ENCODE data around the gene DNM3.
A peak's percentile ranks its signal among the peaks of the same experiment; 100 is the strongest.
"Not testable (repeated sequence)": the region's sequence is repeated elsewhere in the genome, so short reads cannot be mapped to it uniquely, and the experiment has no call there.

DNM3 gene
- total RNA-seq, result 0.65 to 18.0 (median 5.2) reads per million in 18 experiments

DNA sequence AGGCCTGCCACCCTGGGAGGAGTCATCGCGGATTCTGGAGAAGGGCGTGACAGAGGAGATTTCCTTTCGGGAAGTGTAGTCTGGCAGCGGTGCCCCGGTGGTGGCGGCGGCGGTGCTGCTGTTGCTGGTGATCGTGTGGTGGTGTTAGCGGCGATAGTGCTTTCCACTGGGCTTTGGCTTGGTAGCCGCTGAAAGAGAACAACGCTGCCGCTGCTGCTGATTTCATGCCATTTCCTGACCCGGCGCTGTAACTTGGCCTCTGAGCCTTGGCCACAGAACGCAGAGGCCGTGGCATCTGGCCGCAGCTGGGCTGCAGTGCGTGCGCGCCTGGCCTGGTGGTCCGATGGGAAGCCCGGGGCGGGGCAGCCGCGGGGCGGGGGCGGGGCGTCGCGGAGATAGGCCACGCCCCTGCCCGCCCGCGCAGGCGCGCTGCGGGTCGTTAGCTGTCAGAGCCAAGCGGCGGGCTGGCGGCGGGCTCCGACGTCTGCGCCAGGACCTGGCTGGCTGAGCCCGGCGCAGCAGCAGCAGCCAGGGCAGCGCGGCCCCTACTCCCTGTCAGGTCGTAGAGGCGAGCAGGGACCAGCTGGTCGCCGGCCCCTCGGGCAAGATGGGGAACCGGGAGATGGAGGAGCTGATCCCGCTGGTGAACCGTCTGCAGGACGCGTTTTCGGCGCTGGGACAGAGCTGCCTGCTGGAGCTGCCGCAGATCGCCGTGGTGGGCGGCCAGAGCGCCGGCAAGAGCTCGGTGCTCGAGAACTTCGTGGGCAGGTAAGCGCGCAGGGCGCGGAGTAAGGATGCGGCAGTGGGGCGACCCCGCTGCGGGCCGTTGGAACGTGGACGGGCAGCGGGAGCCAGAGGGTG is at the start of gene DNM3:
TSS of gene DNM3 (plus strand) at position 449 of the 861 bp plus-strand sequence. CDS start at position 608, 159 bp downstream.
- peak; percentile 74 to 87 for DNase-seq

DNA sequence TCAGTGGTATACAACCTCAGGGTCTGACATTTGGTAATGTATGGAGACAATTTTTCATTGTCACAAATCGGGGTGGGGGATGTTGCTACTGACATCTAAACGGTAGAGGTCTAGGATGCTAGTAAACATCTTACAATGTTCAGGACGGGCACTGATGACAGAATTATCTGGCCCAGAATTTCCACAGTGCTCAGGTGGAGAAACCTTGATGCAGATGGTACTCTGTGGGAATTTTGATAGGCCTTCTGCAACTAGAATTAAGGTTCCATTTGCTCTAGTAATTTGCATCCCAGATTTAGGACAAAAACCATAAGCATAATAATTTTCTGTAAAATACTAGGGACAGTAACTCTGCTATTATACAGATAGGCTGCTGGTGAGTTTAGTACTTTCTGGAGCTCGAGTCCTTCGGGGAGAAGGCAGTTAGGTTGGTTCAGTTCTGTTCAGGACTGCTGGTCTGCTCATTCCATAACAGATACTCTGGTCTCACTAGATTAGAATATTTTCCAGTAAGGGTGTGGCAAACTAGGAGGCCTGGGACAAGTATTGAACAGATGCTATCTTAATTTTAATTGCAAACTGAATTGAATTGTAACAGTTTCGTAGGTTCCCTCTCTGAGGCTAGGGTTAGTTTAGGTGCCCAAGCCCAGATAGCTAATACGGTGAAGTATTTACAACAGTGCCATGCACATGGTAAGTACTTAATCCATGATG is 48.5 kb upstream of the DNM3 start:
- no peak for DNase-seq

DNA sequence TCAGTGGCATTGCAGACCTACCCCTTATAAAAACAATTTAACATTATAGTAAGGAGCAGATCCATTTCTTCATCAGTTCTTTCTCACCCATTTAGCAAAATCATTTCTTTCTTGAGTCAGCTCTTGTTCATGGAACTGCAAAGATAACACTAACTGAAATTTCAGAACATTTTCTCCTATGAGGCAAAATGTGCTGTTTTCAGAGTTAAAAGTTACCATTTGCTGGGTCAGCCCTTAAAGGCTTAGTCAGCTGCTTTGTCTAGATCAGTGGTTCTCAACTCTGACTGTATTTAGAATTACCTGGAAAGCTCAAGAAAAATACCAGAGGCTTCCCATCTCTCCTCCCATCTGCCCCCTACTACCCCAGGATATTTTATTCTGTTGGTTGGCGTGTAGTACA is 47.7 kb upstream of the DNM3 start:
- no peak for DNase-seq

DNA sequence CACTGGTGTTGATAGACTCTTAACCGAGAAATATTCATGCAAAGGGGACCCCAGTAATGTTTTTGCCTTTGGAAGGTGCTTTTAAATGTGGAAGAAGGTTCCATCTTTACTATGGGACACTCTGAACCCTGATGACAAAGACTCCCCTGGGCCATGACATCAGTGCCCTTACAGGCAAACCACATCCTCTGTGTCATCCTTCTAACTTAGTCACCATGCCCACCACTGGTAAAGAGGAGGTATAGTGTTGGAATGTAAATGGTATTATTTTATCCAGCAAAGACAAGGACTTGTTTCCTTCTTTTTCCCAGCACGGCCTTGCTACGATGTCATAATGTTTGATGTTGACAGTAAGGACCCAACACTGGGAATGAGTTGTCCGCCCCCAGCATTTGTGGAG is 47.2 kb upstream of the DNM3 start:
- peak in 1 of 2 donors; percentile 49 for DNase-seq

DNA sequence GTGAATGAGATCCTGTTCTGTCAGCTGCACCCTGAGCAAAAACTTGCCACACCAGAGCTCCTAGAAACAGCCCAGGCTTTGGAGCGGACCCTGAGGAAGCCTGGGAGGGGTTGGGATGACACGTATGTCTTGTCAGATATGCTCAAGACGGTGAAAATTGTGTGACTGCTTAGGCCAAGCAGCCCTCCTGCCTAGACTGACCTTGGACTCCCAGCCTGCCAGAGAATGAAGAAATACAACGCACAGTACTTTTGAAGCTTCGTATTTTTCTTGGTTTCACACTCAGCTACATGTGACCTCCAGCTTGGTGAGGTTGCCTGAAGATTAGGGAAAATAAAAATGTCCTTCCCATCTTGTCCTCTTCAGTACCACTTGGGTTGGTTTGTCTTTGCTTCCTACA is 44.7 kb upstream of the DNM3 start:
- no peak for DNase-seq

DNA sequence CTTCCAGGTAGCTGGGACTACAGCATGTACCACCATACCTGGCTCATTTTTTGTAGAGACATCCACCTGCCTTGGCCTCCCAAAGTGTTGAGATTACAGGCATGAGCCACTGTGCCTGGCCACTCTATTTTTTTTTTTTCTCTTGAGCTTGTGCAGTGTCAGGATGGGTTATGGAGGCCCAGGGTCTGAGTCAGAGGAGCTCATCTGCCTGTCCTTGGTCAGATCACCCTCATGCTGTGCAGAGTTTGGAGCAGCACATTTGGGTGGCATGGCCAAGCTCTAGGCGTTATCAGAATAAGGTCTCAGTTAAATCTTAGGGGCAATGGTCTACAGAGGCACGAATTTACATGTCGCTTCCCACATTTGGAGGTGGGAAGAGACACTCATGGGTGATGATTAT is 43.0 kb upstream of the DNM3 start:
- DNase-seq, result no peak

DNA sequence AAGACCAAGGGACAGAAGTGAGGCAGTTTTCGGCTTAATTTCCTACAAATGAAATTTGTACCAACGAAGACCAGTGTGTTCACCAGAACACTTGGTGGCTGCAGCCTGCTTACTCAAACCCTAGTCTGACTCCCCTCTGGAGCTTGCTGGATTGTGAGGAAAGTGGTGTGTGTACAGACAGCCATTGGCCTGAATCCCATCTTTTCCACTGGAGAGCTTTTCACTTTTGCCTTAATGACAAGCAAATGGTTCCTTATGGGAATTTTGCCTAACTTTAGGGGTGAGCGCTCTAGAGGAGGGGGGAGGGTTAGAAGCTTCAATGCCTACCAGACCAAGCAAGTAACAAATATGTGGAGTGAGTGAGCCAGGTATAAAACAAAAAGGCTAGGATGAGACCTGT is 42.5 kb upstream of the DNM3 start:
- no peak for DNase-seq

DNA sequence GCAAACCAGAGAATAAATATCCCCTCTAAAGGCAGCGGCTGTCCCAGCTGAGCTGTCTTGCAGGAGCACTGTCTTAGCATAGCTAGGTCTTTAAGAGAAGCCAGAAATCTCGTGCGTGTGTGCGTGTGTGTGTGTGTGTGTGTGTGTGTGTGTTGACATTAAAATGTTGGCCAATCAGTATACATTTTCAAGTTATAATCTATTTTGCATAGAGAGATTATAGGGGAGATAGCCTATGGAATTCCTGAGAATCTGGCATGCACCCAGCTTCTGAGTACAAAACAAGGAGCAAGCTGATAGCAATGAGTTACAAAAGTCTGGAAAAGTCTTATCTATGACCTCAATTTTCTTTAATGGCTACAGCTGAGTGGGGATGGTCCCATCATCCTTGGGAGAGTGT is 42.1 kb upstream of the DNM3 start:
- no peak for DNase-seq

DNA sequence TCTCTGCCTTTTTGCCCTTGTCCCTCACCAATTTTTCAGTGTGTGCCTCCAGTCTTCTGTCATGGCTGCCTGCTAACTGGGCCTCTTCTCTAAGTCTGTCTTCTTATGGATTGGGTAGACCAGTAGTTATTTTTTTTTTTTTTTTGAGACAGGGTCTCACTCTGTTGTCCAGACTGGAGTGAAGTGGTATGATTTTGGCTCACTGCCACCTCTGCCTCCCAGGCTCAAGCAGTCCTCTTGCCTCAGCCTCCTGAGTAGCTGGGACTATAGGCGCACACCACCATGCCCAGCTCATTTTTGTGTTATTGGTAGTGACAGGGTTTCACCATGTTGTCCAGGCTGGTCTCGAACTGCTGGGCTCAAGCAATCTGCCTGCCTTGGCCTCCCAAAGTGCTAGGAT is 41.6 kb upstream of the DNM3 start:
- not testable (repeated sequence) for DNase-seq

DNA sequence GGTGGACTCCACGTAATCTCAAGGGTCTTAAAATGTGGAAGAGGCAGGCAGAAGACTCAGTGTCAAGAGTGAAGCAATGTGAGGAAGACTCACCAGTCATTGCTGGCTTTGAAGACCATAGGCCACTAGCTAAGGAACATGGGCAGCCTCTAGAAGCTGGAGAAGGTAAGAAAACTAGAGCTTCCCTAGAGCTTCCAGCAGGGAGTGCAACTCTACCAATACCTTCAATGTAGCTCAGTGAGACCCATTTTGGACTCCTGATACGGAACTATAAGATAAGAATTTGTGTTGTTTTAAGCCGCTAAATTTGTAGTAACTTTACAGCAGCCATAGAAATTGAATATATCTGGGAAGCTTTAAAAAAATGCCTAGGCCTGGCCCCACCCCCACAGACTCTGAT is 41.0 kb upstream of the DNM3 start:
- DNase-seq, result no peak

DNA sequence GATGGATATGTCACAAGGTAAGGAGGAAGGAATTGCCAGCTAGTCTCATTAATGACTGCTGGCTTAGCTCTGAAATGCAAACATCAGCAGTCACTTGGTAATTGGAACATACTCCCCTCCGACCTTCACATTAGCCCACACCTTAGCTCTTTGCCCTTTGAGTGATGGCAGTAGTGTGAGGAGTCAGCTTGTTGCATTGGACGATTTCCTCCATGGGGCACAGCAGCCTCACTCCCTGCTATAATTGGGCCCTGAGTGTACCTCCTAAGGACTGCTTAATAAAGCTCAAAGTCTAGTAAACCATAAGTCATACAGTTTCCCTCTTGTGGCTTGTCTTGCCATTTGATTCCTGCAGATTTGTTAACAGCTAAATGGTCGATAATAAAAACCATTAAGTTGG is 40.4 kb upstream of the DNM3 start:
- no peak for DNase-seq

DNA sequence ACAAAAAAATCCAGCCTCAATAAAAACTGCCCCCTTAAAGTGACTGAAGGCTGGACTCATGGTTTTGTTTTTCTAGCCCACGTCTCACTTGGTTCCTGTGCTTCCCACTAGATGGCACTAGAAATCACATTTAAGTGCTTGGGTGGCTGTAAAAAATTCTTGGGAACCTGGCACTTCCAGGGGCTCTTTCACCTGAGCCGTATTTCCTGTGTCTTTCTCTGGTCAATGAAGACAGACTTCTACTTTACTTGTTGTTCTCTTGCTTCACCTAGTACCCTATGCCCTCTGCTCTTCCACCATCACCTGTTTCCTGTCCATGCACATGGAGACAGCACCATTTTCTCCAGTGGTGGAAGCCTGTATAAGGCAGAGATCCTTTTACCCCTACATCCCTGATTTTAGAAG is 39.8 kb upstream of the DNM3 start:
- peak; percentile 40 to 44 for DNase-seq

DNA sequence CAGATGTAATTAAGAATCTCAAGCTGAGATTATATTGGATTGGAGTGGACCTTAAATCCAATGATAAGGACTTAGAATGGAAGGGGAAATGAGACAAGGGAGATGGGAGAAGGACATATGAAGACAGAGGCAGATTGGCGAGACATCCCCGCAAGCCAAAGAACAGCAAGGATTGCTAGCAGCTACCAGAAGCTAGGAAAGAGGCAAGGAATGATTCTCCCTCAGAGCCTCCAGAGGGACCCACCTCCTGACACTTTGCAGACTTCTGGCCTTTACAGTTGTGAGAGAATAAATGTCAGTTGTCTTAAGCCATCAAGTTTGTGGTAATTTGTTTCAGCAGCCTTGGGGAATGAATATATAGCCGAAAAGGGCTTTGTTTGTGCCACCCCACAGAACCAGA is 39.1 kb upstream of the DNM3 start:
- DNase-seq, result no peak

DNA sequence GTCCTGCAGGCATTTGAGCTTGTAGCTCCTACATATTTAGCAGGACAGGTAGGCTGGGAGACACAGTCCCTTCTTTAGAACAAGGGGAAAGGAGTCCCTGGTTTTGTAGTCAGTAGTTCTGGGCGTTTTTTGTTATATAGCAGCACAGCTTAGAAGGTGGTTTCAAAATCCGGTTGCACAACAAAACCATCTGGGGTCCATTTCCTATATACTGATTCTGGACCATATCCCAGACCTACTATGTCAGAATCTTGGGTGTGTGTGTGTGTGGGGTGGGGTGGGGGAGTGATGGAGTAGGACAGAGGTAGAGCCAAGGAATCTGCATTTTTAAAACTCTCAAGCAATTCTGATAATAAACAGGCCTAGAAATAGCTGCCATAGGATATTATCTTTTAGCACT is 38.3 kb upstream of the DNM3 start:
- DNase-seq, result no peak

DNA sequence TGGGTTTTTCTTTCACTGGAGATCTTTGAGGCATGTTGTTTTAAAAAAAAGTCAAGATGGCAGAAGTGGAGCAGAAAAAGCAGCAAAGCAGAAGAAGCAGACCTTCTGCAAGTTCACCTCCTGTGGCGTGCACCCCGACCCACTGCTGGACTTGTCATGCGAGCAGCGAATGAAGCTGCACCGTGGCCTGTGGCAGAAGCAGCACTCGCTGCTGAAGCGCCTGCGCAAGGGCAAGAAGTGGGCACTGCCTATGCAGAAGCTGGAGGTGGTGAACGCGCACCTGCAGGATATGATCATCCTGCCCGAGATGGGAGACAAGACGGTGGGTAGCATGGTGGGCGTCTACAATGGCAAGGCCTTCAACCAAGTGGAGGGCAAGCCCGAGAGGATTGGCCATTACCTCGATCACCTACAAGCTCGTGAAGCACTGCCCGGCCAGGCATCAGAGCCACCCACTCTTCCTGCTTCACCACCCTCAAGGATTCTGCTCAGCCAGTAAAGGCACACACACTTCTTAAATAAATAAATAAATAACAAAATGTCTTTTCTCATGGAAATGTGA is 37.8 kb upstream of the DNM3 start:
- DNase-seq, result no peak

DNA sequence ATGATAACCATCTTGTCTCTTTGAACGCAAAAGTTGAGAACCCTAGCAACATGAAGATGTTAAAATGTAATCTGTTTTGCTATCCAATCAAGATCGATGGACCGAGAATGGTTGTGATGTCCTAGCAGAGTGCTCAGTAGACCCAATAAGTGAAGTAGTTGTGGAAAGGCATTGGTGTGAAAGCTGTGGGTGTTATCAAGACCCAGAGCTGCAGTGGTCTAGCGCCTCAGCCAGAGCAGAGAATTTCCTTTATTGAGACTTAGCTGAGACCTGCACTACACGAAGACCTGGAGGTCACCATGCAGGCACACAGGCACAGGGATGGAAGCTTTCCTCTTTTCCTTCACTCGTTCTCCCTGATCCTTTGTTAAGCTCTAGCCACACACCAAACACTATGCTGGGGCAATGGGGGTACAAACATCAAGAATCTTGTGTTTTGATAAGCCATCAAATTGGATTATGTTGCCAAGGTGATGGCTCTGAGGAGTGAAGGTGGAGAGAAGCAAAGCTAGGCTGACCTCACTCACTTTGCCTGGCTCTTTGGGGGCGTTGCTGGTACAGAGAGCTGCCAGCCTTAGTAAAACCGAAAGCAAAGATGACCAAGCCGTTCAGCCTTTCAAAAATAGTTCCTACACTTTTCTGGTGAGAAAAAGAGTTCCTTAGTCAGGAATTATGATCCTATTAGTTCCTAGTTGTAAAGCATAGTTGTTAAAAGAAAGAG is 35.7 kb upstream of the DNM3 start:
- peak in 1 of 2 donors; percentile 34 for DNase-seq

DNA sequence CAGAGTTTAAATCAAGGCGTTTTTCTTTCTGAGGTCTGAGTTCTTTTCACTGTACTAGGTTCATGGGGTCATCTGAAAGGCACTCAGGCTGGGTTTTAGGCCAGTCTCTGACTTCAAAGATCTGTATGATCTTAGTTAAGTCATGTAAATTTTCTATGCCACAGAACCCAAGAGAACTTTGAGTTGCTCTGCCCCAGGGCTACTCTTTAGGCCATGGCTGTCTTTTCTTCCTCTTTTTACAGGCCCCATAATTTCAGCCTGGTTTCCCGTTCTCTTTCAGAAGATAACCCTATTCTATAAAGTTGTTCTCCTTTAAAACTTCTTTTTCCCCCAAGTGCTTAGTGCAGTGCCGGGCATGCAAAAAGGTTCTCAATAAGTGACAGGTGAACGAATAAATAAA is 33.7 kb upstream of the DNM3 start:
- peak; percentile 14 to 21 for DNase-seq

DNA sequence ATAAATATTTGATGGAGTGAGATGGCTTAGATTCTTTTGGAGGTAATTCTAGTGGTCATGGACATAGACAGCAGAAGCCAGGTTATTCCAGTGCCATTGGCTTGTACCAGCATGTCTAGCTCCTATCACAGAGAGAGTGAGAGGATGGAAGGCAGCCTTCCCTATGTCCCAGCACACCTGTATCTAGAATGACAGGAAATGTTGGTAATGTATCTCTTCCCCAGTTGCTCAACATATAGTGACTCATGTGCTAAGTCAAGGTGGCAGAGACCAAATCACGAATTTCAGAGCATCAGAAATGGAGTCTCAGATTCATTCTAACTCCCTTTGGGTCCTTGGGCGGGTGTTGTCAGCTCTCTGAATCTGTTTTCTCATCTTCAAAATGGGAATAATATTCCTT is 31.5 kb upstream of the DNM3 start:
- no peak for DNase-seq

DNA sequence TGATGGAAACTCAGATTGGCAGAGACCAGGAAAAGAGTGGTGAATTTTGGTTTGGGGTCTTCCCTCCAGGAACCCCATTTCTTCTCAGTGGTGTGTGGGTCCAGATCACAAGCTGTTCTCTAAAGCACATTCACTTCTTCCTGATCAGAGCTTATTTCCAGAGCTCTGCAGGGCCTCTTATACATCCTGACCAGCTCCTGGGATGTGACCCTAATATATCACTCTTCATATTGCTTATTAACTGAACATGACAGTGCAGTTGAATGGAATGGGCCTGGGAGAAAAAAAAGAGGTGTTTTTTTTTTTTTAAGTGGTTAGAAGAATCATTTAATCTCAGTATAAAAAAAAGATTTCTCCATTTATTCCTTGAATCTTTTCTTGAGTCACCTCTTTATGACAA is 29.6 kb upstream of the DNM3 start:
- DNase-seq, result no peak

DNA sequence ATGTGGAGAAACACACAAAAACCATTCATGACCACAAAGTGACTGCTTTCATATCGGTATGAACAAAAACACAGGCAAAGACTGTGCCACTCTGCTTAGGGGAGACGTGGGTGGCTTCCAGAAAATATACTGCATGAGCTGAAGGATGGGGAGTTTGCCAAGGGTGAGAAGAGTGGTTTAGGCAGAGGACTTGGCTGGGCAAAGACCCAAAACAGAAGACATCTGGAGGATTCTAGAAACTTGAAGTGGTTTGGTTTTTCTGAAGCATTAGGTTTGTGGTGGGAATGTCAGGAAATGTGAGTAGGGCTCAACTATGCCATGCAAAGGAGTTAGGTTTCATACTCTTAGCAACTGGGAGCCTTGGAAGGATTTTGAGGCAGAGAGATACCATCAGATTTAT is 26.6 kb upstream of the DNM3 start:
- DNase-seq, result no peak

DNA sequence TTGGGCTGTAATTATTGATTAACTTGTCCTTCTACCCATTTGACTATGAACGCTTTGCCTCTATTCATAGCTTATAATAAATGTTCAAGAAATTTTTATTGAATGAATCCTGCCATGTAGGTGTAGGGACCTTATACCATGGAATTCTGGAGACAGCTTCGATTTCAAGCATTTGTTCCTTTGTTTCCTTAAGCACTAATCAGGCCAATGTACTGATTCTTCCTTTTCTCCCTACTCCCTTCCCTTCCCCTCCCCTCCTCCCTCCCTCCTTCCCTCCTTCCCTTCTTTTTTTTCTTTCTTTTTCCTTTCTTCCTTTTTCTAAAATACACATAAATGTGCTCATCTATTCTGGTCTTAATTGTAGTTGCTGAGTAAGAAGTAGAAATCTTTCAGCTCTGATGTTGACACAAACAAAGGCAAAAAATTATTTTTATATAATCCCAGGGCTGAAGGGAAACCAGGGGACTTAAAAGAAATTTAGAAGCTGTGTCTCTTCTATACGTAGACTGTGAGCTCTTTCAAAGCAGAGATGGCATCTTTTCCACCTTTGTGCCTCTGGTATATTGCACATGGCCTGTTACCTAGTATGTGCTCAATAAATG is 24.9 kb upstream of the DNM3 start:
- no peak for DNase-seq

DNA sequence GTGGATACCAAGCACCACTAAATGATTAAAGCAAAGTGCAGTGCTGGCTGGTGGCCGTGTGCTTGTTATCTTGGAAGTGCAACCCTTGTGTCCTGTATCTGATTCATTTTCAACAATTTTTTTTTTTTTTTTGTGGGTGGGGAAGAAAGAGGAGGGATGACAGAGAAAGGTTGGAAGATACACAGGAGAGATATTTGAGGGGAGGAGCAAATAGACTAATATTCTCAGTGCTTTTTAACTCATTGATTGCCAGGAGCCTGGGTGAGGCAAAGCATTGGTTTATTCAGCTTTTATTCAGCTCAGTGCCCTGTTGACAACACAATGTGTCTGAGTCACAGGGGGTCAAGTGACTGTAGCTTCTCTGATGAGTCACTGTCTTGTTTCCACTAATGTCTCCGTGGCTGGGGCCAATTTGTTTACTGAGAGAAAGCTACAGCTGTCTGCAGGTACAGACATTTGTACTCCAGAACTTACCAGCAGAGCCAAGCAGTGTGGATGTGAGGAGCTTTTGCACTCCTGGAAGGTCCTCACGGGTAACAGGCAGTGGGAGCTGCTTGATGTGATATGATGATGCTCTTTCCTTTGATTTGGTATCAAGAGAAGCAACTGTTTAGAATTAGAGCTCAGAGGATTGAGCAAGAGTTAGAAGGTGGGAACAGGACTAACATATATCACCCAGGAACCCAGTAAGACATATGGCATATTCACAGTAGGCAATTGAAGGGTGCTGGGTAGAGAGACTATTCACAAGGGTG is 23.6 kb upstream of the DNM3 start:
- DNase-seq, result peak; percentile 64 to 87
